ENCODE data around the gene SSRP1.

SSRP1 gene

DNA sequence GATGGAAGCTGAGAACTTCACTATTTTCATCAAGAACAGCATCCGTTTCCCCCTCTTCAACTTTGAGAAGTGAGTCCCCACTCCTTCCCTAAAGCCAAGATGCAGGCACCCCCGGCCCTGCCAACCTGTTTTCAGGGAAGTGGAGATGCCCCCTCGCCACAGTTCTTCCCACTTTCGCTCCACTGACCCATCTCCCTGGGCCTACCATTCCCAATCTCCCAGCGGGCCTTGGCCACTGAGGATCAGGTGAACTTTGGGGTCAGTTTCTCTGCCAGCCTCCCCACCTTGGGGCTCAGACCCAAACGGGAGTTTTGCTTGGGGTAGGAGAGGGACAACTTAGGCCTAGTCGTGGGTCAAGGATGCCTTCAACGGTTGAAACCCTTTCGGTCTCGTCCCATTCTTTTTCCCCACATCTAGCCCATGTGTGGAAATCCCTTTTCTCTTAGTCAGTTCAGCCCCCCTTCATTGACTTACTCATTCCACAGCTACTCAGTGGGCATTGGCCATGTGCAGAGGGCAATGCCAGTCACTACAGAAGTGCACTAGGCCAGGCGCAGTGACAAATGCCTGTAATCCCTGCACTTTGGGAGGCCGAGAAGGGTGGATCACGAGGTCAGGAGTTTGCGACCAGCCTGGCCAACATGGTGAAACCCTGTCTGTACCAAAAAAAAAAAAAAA, 13.1 kb upstream of the SSRP1 start:
- TF ChIP-seq, protein P1, sequence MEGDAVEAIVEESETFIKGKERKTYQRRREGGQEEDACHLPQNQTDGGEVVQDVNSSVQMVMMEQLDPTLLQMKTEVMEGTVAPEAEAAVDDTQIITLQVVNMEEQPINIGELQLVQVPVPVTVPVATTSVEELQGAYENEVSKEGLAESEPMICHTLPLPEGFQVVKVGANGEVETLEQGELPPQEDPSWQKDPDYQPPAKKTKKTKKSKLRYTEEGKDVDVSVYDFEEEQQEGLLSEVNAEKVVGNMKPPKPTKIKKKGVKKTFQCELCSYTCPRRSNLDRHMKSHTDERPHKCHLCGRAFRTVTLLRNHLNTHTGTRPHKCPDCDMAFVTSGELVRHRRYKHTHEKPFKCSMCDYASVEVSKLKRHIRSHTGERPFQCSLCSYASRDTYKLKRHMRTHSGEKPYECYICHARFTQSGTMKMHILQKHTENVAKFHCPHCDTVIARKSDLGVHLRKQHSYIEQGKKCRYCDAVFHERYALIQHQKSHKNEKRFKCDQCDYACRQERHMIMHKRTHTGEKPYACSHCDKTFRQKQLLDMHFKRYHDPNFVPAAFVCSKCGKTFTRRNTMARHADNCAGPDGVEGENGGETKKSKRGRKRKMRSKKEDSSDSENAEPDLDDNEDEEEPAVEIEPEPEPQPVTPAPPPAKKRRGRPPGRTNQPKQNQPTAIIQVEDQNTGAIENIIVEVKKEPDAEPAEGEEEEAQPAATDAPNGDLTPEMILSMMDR (IDR thresholded peaks at IDR 0.05; ENCODE audit: control insufficient read depth, insufficient read depth, low read depth, low read length, missing control alignments), result no peak
- no peak for DNase-seq (ENCODE audit: low read depth)
- no peak overlapping the region for H3K4me3 ChIP-seq (ENCODE audit: control insufficient read depth, low read depth, low read length)

DNA sequence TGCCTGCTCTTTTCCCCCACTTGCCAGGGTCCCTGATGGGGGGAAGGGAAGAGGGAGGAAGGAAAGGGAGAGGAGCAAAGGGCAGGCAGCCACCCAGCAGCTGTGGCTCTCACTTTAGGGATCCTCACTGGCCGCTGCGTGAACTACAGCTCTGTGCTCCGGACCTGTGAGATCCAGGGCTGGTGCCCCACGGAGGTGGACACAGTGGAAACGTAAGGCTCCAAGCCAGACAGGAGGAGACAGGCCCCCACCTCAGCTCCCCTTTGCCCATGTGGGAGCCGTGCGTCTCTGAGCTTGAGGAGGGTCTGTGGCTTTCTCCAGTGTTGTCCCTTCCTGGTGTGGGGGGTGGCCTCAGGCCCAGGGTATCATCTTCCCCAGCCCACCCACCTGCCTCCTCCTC, 12.4 kb upstream of the SSRP1 start:
- H3K4me3 ChIP-seq (ENCODE audit: control insufficient read depth, low read depth, low read length), result no peak overlapping the region
- TF ChIP-seq, protein P1 (IDR thresholded peaks at IDR 0.05; ENCODE audit: control insufficient read depth, insufficient read depth, low read depth, low read length, missing control alignments), result no peak
- no peak for DNase-seq (ENCODE audit: low read depth)

DNA sequence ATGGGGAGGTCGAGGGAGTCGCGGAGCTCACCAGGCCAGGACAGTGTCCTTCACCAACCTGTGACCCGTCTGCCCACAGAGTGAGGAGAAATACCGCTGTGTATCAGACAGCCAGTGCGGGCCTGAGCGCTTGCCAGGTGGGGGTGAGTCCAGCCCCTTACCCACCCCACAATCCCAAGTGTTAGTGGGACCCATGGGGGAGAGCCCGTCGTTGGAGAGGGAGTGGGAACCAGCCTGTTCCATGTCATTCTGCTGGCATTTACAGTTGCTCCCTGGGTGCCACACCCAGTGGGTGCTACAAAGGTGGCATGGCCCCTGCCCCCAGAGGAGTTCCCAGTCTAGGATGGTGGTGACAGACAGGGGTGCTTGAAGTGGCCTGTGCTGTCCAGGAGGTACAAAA, 11.6 kb upstream of the SSRP1 start:
- no peak overlapping the region for H3K4me3 ChIP-seq (ENCODE audit: control insufficient read depth, low read depth, low read length)
- TF ChIP-seq, protein P1 (IDR thresholded peaks at IDR 0.05; ENCODE audit: control insufficient read depth, insufficient read depth, low read depth, low read length, missing control alignments), result no peak
- no peak for DNase-seq (ENCODE audit: low read depth)

DNA sequence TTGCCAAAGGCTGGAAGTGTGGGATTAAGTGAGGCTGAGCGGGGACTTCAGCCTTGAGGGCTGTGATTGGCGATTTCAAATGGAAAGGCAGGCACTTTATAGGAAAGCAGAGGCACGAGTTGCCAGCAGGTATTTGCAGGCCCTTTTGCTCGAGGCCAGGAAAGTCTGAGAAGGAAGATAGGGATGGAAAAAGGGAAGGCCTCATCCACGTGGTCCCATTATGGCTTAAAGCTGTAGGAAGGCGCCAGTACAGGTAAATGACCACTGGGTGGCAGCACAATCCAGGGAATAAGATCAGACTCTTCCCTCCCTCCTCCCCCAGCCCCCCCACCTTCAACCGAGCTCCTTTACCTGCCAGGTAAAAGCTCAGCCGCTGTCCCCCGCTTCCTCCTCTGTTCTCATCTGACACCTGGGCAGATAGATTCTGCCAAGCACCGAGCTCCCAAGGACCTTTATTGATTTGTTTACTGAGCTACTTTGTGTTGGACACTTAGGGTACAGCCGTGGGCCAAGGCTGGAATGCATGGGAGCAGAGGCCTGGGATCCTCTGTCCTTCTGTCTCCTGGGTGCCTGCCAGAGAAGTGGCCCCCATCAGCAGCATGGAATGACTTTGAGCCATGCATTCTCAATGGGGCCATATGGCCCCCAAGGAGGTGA, 10.0 kb upstream of the SSRP1 start:
- no peak for DNase-seq (ENCODE audit: low read depth)

DNA sequence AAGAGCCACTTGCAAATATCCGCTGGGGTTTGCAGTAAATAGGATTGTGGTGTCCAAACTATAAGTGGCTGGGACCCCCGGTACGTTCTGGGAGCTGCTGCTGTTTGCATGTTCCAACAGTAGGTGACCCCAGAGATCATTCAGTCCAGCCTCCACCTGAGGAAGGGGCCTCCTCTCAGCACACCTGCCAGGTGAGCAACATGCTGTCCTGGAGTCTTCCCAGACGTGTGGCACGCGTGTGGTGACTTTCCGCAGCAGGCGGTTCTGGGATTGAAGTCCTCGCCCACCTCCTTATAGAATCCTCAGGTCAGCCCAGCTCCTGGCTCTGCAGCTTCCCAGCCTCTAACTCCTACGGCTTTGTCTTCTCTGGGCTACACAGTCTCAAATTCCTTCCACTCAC, 9.1 kb upstream of the SSRP1 start:
- TF ChIP-seq, protein P1 (IDR thresholded peaks at IDR 0.05; ENCODE audit: control insufficient read depth, insufficient read depth, low read depth, low read length, missing control alignments), result no peak

More for the DNA sequence above, 10.0 kb upstream of the SSRP1 start:
- TF ChIP-seq, protein P1 (IDR thresholded peaks at IDR 0.05; ENCODE audit: control insufficient read depth, insufficient read depth, low read depth, low read length, missing control alignments), result peak; percentile 64
- no peak overlapping the region for H3K4me3 ChIP-seq (ENCODE audit: control insufficient read depth, low read depth, low read length)

DNA sequence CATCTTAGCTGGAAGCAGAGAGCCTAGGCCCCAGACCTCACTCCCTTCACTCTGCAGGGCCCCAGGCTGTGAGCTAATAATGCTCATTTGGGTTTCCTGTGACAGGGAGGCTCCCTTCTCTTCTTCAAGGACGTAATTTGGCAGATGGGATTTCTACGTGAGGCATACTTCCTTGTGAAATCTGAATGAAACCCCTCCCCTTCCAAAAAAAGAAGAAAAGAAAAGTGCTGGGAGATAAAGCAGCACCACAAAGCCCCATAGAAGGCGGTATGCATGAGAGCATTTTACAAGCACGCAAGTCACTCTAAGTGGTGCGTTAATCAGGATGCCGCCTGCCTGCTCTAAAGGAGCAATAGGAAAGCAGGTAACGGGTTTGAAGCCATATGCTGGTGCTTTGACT, 8.1 kb upstream of the SSRP1 start:
- no peak overlapping the region for H3K4me3 ChIP-seq (ENCODE audit: control insufficient read depth, low read depth, low read length)
- no peak for DNase-seq (ENCODE audit: low read depth)
- TF ChIP-seq, protein P1 (IDR thresholded peaks at IDR 0.05; ENCODE audit: control insufficient read depth, insufficient read depth, low read depth, low read length, missing control alignments), result no peak

More for the DNA sequence above, 9.1 kb upstream of the SSRP1 start:
- H3K4me3 ChIP-seq (ENCODE audit: control insufficient read depth, low read depth, low read length), result no peak overlapping the region
- DNase-seq (ENCODE audit: low read depth), result no peak

All from AG09309 (cell line).